Measurements from ENCODE around the gene GDF7.

Gene GDF7

GRCh38 chr2:20654535-20654813, 12.5 kb upstream of the GDF7 start:
- H4K20me1 ChIP-seq (ENCODE audit: insufficient read depth, low read length), result no peaks in the 10 kb centered on the region
- H3K27ac ChIP-seq (ENCODE audit: low read length), result no peak overlapping the region
- H3K4me2 ChIP-seq (ENCODE audit: insufficient read depth, low read length), result no peak overlapping the region
- no peak overlapping the region for H3K9ac ChIP-seq (ENCODE audit: low read depth, low read length)
- DNase-seq, result no peak
- H3K27me3 ChIP-seq (ENCODE audit: insufficient read depth, low read length, poor library complexity), result peaks cover 5% of the 10 kb centered on the region
- H2AFZ ChIP-seq (ENCODE audit: low read depth, low read length), result no peak overlapping the region
- TF ChIP-seq EZH2 (IDR thresholded peaks at IDR 0.05; ENCODE audit: borderline replicate concordance, low read depth, low read length, severe bottlenecking), result no peak
- TF ChIP-seq, protein P1, sequence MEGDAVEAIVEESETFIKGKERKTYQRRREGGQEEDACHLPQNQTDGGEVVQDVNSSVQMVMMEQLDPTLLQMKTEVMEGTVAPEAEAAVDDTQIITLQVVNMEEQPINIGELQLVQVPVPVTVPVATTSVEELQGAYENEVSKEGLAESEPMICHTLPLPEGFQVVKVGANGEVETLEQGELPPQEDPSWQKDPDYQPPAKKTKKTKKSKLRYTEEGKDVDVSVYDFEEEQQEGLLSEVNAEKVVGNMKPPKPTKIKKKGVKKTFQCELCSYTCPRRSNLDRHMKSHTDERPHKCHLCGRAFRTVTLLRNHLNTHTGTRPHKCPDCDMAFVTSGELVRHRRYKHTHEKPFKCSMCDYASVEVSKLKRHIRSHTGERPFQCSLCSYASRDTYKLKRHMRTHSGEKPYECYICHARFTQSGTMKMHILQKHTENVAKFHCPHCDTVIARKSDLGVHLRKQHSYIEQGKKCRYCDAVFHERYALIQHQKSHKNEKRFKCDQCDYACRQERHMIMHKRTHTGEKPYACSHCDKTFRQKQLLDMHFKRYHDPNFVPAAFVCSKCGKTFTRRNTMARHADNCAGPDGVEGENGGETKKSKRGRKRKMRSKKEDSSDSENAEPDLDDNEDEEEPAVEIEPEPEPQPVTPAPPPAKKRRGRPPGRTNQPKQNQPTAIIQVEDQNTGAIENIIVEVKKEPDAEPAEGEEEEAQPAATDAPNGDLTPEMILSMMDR (IDR thresholded peaks at IDR 0.05; ENCODE audit: borderline replicate concordance, extremely low read depth, low read length, poor library complexity, severe bottlenecking), result no peak
- peaks cover 22% of the 10 kb centered on the region for H3K4me1 ChIP-seq (ENCODE audit: insufficient read depth, low read length)
- no peaks in the 10 kb centered on the region for H3K36me3 ChIP-seq (ENCODE audit: insufficient read depth, low read length)
- no peak for ATAC-seq (ENCODE audit: insufficient read depth, low read depth)
- peaks cover 5% of the 10 kb centered on the region; the same call in 1 of the 2 replicates for H3K79me2 ChIP-seq (ENCODE audit: insufficient read depth, low read length)
- H3K4me3 ChIP-seq (ENCODE audit: low read depth in 1 of 2, low read length in 2 of 2), result no peak overlapping the region
- H3K9me3 ChIP-seq (ENCODE audit: insufficient read depth, low read length, severe bottlenecking), result no peaks in the 10 kb centered on the region

GRCh38 chr2:20656561-20656960, 10.4 kb upstream of the GDF7 start:
- Histone ChIP-seq H3K4me1 (ENCODE audit: insufficient read depth, low read length) (peaks cover 3% of the 10 kb centered on the region), H4K20me1 (ENCODE audit: insufficient read depth, low read length) (no peaks in the 10 kb centered on the region), H3K36me3 (ENCODE audit: insufficient read depth, low read length) (no peaks in the 10 kb centered on the region), H3K4me3 (ENCODE audit: low read depth in 1 of 2, low read length in 2 of 2) (no peak overlapping the region), H2AFZ (ENCODE audit: low read depth, low read length) (no peak overlapping the region), H3K79me2 (ENCODE audit: insufficient read depth, low read length) (no peaks in the 10 kb centered on the region), H3K9me3 (ENCODE audit: insufficient read depth, low read length, severe bottlenecking) (no peaks in the 10 kb centered on the region), H3K27me3 (ENCODE audit: insufficient read depth, low read length, poor library complexity) (peaks cover 5% of the 10 kb centered on the region), H3K27ac (ENCODE audit: low read length) (no peak overlapping the region), H3K9ac (ENCODE audit: low read depth, low read length) (no peak overlapping the region), H3K4me2 (ENCODE audit: insufficient read depth, low read length) (no peak overlapping the region)
- ATAC-seq (ENCODE audit: insufficient read depth, low read depth) (no peak), DNase-seq (no peak)
- TF ChIP-seq EZH2 (IDR thresholded peaks at IDR 0.05; ENCODE audit: borderline replicate concordance, low read depth, low read length, severe bottlenecking), result no peak
- TF ChIP-seq, protein P1 (IDR thresholded peaks at IDR 0.05; ENCODE audit: borderline replicate concordance, extremely low read depth, low read length, poor library complexity, severe bottlenecking), result no peak

DNA sequence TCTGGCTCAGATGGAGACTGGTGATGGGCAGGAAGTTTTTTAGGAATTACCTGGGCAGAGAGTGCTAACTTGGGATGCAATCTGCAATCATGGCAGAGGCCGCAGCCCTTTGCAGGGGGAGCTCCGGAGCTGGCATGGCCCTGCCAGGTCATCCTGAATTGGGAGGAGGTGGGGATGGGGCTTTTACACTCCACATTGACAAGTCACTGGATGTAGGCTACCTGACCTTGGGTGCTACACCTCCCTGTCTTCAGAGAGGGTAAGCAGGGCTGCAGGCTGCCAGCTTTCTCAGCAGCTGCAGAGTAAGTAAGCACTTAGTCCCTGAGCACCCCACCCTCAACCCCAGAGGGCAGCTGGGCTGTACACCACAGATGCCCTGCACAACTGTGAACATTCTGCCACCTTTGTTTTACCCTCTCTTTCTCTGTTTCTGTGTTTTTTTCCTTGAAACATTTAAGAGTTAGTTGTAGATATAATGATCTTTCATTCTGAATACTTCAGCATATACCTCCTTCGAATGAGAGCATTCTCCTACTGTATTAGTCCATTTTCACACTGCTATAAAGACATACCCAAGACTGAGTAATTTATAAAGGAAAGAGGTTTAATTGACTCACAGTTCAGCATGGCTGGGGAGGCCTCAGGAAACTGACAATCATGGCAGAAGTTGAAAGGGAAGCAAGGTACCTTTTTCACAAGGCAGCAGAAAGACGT, 9.3 kb upstream of the GDF7 start:
- H4K20me1 ChIP-seq (ENCODE audit: insufficient read depth, low read length), result no peaks in the 10 kb centered on the region
- no peak overlapping the region for H2AFZ ChIP-seq (ENCODE audit: low read depth, low read length)
- peaks cover 5% of the 10 kb centered on the region for H3K27me3 ChIP-seq (ENCODE audit: insufficient read depth, low read length, poor library complexity)
- DNase-seq (no peak), ATAC-seq (ENCODE audit: insufficient read depth, low read depth) (no peak)
- H3K79me2 ChIP-seq (ENCODE audit: insufficient read depth, low read length), result no peaks in the 10 kb centered on the region
- H3K36me3 ChIP-seq (ENCODE audit: insufficient read depth, low read length), result no peaks in the 10 kb centered on the region
- TF ChIP-seq, protein P1 (IDR thresholded peaks at IDR 0.05; ENCODE audit: borderline replicate concordance, extremely low read depth, low read length, poor library complexity, severe bottlenecking), result no peak
- no peak for TF ChIP-seq EZH2 (IDR thresholded peaks at IDR 0.05; ENCODE audit: borderline replicate concordance, low read depth, low read length, severe bottlenecking)
- no peaks in the 10 kb centered on the region for H3K4me1 ChIP-seq (ENCODE audit: insufficient read depth, low read length)
- H3K9me3 ChIP-seq (ENCODE audit: insufficient read depth, low read length, severe bottlenecking), result no peaks in the 10 kb centered on the region
- H3K4me2 ChIP-seq (ENCODE audit: insufficient read depth, low read length), result no peak overlapping the region
- no peak overlapping the region for H3K4me3 ChIP-seq (ENCODE audit: low read depth in 1 of 2, low read length in 2 of 2)
- H3K27ac ChIP-seq (ENCODE audit: low read length), result no peak overlapping the region
- no peak overlapping the region for H3K9ac ChIP-seq (ENCODE audit: low read depth, low read length)
